AG04450 (cell line): ENCODE results near the gene ILKAP. TPM values are rescaled to one million over a fixed set of nuclear protein-coding genes. Genes with fewer than 3 reads are reported as not detected.

Experiments used
- CTCF ChIA-PET: fragments of 300-600, 350-600 bp; formaldehyde crosslinking; extraction: SDS; loops from one replicate; lab custom pipeline; 2022; ENCODE audit warnings: antibody characterized with exemption, inconsistent platforms; lab: Charles Lee
- POLR2A ChIA-PET: fragments of 350-600 bp; formaldehyde crosslinking; extraction: SDS; loops from one replicate; lab custom pipeline; 2021; ENCODE audit warnings: antibody characterized with exemption, inconsistent platforms; lab: Yijun Ruan, JAX
- DNase-seq: peaks from one replicate; pipeline ENCODE4 v3.0.0-alpha.2; 2011; ENCODE audit warnings: low read depth, low spot score
- H3K27ac ChIP-seq: one replicate; pipeline ENCODE4 v1.5.1; 2012; ENCODE audit warnings: low read depth, low read length, control low read depth
- H3K27me3 ChIP-seq: one replicate; pipeline ENCODE4 v1.6.0; 2012; ENCODE audit warnings: low read length; ENCODE audit not compliant: control insufficient read depth, insufficient read depth
- H3K4me3 ChIP-seq: 2 replicates; pipeline ENCODE4 v1.5.1; 2011; ENCODE audit warnings: mild to moderate bottlenecking, low read depth, low read length, control low read depth
- H3K9me3 ChIP-seq: 2 replicates; pipeline ENCODE4 v1.5.1; 2012; ENCODE audit warnings: low read length; ENCODE audit not compliant: control insufficient read depth, insufficient read depth
- polyA plus RNA-seq: library from polyadenylated mRNA; depleted of rRNA; stranded (reverse); fragments of >200 nt; gene quantifications from 2 replicates; pipeline ENCODE4 v1.2.3, GENCODE V29; 2011
- TF ChIP-seq, protein P1 (sequence below): IDR thresholded peaks from 2 replicates; pipeline ENCODE4 v1.5.1; 2011; ENCODE audit warnings: low read depth, low read length, control low read depth, inconsistent platforms

The ILKAP gene
- polyA plus RNA-seq, 1 experiment: 34.9 TPM

DNA sequence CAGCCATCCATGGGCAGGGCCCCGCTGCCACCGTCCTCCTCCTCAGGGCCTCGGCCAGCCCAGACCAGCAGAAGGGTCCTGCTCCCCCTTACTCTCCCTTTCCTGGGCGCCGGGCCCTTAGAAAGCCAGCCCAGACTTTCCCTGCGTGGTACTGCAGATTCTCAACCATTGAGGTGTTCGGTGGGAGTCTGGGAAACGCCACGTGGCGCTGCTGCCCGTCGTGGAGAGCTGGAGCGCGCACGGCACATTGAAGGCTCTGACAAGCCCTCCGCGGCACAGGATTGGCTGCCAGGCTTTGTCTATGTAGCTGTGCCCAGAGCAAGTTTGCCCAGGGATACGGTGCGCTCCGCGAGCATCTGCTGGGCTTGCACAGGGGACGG lies 75.4 kb downstream of the ILKAP start:
- ChIA-PET POLR2A (no interaction called here), CTCF (interaction anchor here (0.6 to 1.4 kb wide), 2 partner anchors 42 to 241 kb away, joined by 4 to 6 read pairs; no protein-coding TSS in a partner anchor)
- no peak for DNase-seq
- H3K27ac ChIP-seq: no peak overlapping the region
- H3K4me3 ChIP-seq: no peak overlapping the region
- H3K9me3 ChIP-seq: peaks cover 4% of the 10 kb centered on the region; the same call in 1 of the 2 replicates
- peaks cover 5% of the 10 kb centered on the region for H3K27me3 ChIP-seq
- TF ChIP-seq, protein P1, sequence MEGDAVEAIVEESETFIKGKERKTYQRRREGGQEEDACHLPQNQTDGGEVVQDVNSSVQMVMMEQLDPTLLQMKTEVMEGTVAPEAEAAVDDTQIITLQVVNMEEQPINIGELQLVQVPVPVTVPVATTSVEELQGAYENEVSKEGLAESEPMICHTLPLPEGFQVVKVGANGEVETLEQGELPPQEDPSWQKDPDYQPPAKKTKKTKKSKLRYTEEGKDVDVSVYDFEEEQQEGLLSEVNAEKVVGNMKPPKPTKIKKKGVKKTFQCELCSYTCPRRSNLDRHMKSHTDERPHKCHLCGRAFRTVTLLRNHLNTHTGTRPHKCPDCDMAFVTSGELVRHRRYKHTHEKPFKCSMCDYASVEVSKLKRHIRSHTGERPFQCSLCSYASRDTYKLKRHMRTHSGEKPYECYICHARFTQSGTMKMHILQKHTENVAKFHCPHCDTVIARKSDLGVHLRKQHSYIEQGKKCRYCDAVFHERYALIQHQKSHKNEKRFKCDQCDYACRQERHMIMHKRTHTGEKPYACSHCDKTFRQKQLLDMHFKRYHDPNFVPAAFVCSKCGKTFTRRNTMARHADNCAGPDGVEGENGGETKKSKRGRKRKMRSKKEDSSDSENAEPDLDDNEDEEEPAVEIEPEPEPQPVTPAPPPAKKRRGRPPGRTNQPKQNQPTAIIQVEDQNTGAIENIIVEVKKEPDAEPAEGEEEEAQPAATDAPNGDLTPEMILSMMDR: no peak

DNA sequence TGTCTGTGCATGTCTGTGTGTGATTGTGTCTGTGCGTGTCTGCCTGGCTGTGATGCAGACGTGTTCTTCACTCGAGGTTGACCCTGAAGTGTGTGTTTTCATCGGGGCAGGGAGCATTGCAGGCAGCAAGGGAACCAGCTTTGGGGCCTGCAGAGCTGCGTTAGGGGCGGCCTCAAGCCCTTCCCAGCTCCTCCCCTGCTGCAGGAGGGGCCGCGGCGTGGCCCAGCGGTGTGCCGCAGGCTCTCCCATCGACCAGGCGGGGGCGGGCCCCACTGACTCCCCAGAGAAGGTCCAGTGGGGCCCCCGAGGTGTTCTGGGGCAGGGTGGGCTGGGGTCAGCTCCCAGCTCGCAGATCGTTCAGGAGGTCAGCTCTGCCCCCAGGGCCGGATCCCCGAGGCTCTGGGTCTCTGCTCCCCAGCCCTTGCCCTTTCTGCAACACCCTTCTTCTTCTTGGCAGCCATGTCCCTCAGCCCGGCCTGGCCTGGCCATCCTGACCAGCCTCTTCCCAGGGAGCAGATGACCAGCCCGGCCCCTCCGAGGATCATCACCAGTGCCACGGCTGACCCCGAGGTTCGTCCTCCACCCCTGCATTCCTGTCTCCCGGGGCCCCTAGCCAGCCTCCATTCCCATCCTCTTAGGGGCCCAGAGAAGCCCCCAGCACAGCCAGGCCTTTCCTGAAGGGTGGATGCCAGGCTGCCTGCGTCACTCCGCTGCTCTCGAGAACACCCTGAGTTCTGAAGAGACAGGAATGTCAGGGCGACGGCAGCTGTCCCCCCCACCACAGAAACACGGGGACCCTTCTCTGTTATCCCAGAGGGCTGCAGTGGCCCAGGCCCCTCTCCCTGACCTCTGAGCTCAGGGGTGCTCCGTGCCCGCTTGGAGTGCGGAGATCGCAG lies 76.1 kb downstream of the ILKAP start:
- ChIA-PET POLR2A (interaction anchor here (0.5 to 1.2 kb wide), 7 partner anchors 15 to 679 kb away, joined by 3 to 9 read pairs (median 4); partner anchors contain the start of gene SCLY), CTCF (interaction anchor here (0.5 to 1.4 kb wide), 12 partner anchors 10 to 815 kb away, joined by 3 to 8 read pairs (median 4); no protein-coding TSS in a partner anchor)
- peak; percentile 24 for DNase-seq
- peaks cover 7% of the 10 kb centered on the region for H3K27me3 ChIP-seq
- TF ChIP-seq, protein P1: peak; percentile 36
- peak overlapping the region; percentile 25 for H3K4me3 ChIP-seq
- no peak overlapping the region for H3K27ac ChIP-seq
- peaks cover 4% of the 10 kb centered on the region; the same call in 1 of the 2 replicates for H3K9me3 ChIP-seq

DNA sequence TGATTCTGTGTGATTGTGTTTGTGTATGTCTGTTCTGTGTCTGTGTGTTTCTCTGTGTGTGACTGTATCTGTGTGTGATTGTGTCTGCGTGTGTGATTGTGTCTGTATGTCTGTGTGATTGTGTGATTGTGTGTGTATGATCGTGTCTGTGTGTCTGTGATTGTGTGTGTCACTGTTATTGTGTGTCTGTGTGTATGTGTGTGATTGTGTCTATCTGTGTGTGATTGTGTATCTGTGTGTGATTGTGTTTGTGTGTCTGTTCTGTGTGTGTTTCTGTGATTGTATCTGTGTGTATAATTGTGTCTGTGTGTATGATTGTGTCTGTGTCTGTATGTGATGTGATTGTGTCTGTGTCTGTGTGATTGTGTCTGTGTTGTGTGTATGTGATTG lies 76.7 kb downstream of the ILKAP start:
- Histone ChIP-seq H3K9me3 (peaks cover 4% of the 10 kb centered on the region; the same call in 1 of the 2 replicates), H3K4me3 (no peak overlapping the region), H3K27ac (no peak overlapping the region), H3K27me3 (peaks cover 7% of the 10 kb centered on the region)
- TF ChIP-seq, protein P1: no peak
- CTCF ChIA-PET: interaction anchor here (0.5 to 1.4 kb wide), 12 partner anchors 10 to 816 kb away, joined by 3 to 8 read pairs (median 4); no protein-coding TSS in a partner anchor
- POLR2A ChIA-PET: interaction anchor here (0.5 to 1.2 kb wide), 6 partner anchors 15 to 678 kb away, joined by 4 to 9 read pairs (median 4); partner anchors contain the start of gene SCLY
- DNase-seq: no peak

DNA sequence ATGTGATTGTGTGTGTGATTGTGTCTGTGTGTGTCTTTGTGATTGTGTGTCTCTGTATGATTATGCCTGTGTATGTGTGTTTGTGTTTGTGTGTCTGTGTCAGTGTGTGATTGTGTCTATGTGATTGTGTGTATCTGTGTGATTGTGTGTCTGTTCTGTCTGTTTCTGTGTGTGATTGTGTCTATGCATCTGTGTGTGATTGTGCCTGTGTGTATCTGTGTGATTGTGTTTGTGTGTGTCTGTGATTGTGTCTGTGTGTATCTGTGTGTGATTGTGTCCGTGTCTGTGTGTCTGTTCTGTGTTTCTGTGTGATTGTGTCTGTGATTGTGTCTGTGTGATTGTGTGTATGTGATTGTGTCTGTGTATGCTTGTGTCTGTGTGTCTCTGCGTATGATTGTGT lies 77.2 kb downstream of the ILKAP start:
- POLR2A ChIA-PET: no interaction called here
- TF ChIP-seq, protein P1: no peak
- Histone ChIP-seq H3K27me3 (peaks cover 7% of the 10 kb centered on the region), H3K27ac (no peak overlapping the region), H3K9me3 (peaks cover 4% of the 10 kb centered on the region; the same call in 1 of the 2 replicates), H3K4me3 (no peak overlapping the region)
- CTCF ChIA-PET: no interaction called here
- DNase-seq: no peak
